Psoas muscle (tissue), 8 donors: ENCODE data around the gene NDRG4. TPM values are rescaled to one million over a fixed set of nuclear protein-coding genes. Genes with fewer than 3 reads are reported as not detected.

ENCODE experiments used
- ATAC-seq, 4 donors: fragments of 200-7000 bp; cut with Tn5 transposase; one replicate each; pipeline ENCODE4 v1.9.1; 2020; ENCODE audit warnings: moderate library complexity in 3 of 4, mild to moderate bottlenecking in 2 of 4
- DNase-seq, 2 donors: peaks; one replicate each; pipeline ENCODE4 v3.0.0-alpha.2; 2020
- H3K27ac ChIP-seq: fragments of 200-600 bp; one replicate; pipeline ENCODE4 v1.8.0; 2022
- H3K27me3 ChIP-seq, 3 donors: fragments of 200-600 bp in 1 of 3; one replicate each; pipeline versions ENCODE4 v1.6.1 to v1.8.0; 2013 to 2022; ENCODE audit warnings: low read length in 2 of 3, mild to moderate bottlenecking in 2 of 3, moderate library complexity in 1 of 3; ENCODE audit not compliant: insufficient read depth in 3 of 3
- H3K36me3 ChIP-seq, 2 donors: fragments of 200-600 bp in 1 of 2; one replicate each; pipeline versions ENCODE4 v1.6.1 to v1.8.0; 2013 to 2022; ENCODE audit warnings: low read depth in 1 of 2, mild to moderate bottlenecking in 1 of 2, moderate library complexity in 1 of 2; ENCODE audit not compliant: insufficient read depth in 1 of 2
- H3K4me1 ChIP-seq: fragments of 200-600 bp; one replicate; pipeline ENCODE4 v1.8.0; 2022
- H3K4me3 ChIP-seq: fragments of 200-600 bp; one replicate; pipeline ENCODE4 v1.8.0; 2022; ENCODE audit warnings: mild to moderate bottlenecking
- H3K9me3 ChIP-seq: fragments of 200-600 bp; one replicate; pipeline ENCODE4 v1.8.0; 2022
- WGBS, 3 donors: extraction: QIAGEN DNeasy Blood & Tissue Kit; methylation state at CpG; one replicate each; pipeline versions ENCODE4 v1.1.6 to v1.1.7; 2013; 5-methylcytosine and 5-hydroxymethylcytosine counted together
- intact Hi-C, 2 donors: fragments of 100-400 bp; cut with DNase I; formaldehyde crosslinking; loops; one replicate each; pipeline versions ENCODE4 v1.11.0 to v1.14.2; 2022
- polyA plus RNA-seq, 3 donors: library from polyadenylated mRNA; stranded (reverse); fragments of 200-250 nt; gene quantifications; one replicate each; pipeline ENCODE4 v1.2.3, GENCODE V29; 2013
- total RNA-seq, 4 donors: library from RNA; stranded (reverse); fragmentation: NEBNext Ultra II Directional in 2 of 4; extraction: Animal tissue kit (Norgen Biotek cat#: 25700) in 2 of 4; gene quantifications; one replicate each; pipeline versions ENCODE4 v1.2.1 to v1.2.4, GENCODE V29; 2021 to 2023
- TF ChIP-seq, protein P1 (sequence below): fragments of 200-600 bp; IDR thresholded peaks from one replicate; pipeline ENCODE4 v1.8.0; 2022; ENCODE audit warnings: antibody characterized with exemption
- donor health status: healthy with polysubstance abuse.
- donor health status: DM: no; HTN: no; CAD: no; lungs with moderate emphysema.
- donor health status: Bipolar disorder and iron deficiency.
- donor health status: healthy.
- donor health status: DM: yes; HTN: yes; CAD: no.
- donor health status: DM: no; HTN: no; CAD: no.
- donor health status: DM: no; HTN: no; CAD: no.
- donor health status: DM: yes; HTN: yes; CAD: no.

Gene NDRG4
- total and polyA plus RNA-seq, 7 donors: 1.7 to 12.3 (median 2.5) TPM

DNA sequence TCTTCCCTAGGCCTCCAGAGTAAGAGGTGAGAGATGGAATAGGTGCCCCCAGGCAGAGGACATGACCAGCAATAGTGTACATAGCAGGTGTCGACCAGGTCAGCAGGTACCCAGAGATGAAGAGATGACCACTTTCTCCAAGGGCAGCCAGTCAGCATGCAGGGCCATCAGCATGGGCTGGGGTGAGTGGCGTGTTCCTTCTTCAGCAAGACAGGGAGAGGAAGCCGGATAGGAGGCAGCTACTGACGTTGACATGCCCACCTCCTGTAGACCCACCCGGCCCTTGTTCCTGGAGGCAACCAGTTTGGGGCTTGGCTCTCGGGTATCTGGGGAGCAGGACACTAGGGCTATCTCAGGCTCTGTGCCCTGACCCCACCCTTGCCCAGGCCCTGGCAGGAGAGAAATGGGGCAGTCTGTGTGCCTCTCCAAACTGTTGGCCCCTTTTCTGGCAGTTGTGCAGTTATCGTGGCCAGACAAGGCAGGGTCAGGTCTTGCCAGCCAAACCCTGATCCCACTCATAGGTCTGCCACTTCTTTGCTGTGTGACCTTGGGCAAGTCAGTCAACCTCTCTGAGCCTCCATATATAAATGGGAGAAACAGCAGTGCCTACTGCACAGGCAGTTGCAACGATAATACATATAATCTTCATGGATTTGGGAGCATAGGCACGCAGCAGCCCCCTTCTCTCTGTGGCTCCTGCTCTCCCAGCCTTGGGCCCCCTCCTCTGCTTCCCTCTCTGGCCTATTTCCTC, 1.4 kb upstream of the NDRG4 start:
- intact Hi-C loops: no loop called here
- WGBS, 3 donors: 80 to 84% (median 82%) methylated on average over 9 of the region's 9 CpGs
- TF ChIP-seq, protein P1, sequence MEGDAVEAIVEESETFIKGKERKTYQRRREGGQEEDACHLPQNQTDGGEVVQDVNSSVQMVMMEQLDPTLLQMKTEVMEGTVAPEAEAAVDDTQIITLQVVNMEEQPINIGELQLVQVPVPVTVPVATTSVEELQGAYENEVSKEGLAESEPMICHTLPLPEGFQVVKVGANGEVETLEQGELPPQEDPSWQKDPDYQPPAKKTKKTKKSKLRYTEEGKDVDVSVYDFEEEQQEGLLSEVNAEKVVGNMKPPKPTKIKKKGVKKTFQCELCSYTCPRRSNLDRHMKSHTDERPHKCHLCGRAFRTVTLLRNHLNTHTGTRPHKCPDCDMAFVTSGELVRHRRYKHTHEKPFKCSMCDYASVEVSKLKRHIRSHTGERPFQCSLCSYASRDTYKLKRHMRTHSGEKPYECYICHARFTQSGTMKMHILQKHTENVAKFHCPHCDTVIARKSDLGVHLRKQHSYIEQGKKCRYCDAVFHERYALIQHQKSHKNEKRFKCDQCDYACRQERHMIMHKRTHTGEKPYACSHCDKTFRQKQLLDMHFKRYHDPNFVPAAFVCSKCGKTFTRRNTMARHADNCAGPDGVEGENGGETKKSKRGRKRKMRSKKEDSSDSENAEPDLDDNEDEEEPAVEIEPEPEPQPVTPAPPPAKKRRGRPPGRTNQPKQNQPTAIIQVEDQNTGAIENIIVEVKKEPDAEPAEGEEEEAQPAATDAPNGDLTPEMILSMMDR: no peak
- H3K27ac ChIP-seq: no peak overlapping the region
- no peak for ATAC-seq
- DNase-seq: no peak
- H3K4me3 ChIP-seq: no peak overlapping the region
- no peaks in the 10 kb centered on the region for H3K9me3 ChIP-seq
- H3K4me1 ChIP-seq: no peaks in the 10 kb centered on the region
- H3K36me3 ChIP-seq: no peaks in the 10 kb centered on the region
- peaks cover 0 to 20% (median 14%) of the 10 kb centered on the region in 3 donors for H3K27me3 ChIP-seq

DNA sequence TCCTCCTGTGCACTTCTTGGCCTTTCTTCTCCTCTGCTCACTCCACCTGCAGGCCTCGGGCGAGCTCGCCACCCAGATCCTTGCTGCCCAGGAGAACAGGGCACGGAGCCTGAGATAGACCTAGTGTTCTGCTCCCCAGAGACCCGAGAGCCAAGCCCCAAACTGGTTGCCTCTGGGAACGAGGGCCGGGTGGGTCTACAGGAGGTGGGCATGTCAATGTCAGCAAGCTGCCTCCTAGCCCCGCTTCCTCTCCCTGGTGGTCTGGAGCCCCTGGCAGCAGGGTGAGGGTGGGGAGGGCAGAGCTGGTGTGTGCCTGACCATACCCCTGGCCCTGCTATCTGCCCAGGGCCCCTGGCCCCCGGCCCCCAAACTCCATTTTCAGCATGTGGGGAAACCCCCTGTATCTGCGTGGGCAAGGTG, 841 bp upstream of the NDRG4 start:
- Histone ChIP-seq H3K4me3 (no peak overlapping the region), H3K36me3 (no peaks in the 10 kb centered on the region), H3K9me3 (no peaks in the 10 kb centered on the region), H3K27ac (no peak overlapping the region), H3K27me3 (peaks cover 0 to 20% (median 14%) of the 10 kb centered on the region in 3 donors), H3K4me1 (no peaks in the 10 kb centered on the region)
- TF ChIP-seq, protein P1: no peak
- DNase-seq: no peak
- no peak for ATAC-seq
- 76 to 88% (median 85%) methylated on average over 9 to 10 of the region's 10 CpGs for whole genome bisulfite sequencing, 3 donors
- intact Hi-C loops: no loop called here

DNA sequence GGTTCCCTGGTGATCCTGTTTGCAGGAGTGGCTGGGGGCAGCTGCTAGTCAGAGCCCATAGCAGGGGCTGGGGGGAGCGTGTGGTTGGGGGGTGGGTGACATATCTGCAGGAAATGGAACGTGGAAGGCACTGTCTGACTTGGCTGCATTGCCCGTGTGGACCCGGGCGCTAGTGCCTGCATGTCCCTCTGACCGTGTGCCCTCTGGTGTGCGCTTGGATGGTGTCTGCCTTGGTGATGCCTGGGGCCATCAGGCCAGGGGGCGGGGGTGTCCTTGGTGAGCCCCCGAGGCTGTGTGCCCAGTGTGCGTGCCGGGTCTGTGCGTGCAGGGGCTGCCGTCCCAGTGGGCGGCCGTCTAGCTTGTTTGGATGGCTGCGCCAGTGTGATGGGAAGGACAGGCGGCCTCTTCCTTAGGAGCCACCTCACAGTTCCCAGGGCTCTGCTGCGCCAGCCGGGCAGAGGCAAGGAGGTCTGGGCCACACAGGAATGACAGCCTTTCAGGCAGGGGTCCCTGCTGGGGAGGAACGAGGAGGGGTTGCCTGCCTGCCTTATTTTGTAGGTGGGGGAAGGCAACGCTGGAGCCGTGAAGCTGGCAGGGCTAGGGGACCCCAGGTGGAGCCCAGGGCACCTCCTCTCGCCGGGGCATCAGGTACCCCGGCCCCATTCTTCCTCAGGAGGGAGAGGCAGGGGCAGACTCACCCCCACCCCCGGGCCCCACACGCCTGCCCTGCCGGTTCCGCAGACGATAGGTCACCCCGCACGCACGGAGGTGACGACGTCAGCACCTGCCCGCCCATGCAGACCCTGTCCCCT, 693 bp downstream of the NDRG4 start:
- H3K4me1 ChIP-seq: no peaks in the 10 kb centered on the region
- ATAC-seq (peak in 1 of 4 donors; percentile 9), DNase-seq (peak in 1 of 2 donors; percentile 36)
- no peaks in the 10 kb centered on the region for H3K36me3 ChIP-seq
- intact Hi-C loops: no loop called here
- H3K27me3 ChIP-seq: peaks cover 0 to 20% (median 14%) of the 10 kb centered on the region in 3 donors
- no peak overlapping the region for H3K27ac ChIP-seq
- no peaks in the 10 kb centered on the region for H3K9me3 ChIP-seq
- WGBS, 3 donors: 17 to 30% (median 26%) methylated on average over 33 to 36 of the region's 36 CpGs
- H3K4me3 ChIP-seq: peak overlapping the region; percentile 48
- TF ChIP-seq, protein P1: no peak

DNA sequence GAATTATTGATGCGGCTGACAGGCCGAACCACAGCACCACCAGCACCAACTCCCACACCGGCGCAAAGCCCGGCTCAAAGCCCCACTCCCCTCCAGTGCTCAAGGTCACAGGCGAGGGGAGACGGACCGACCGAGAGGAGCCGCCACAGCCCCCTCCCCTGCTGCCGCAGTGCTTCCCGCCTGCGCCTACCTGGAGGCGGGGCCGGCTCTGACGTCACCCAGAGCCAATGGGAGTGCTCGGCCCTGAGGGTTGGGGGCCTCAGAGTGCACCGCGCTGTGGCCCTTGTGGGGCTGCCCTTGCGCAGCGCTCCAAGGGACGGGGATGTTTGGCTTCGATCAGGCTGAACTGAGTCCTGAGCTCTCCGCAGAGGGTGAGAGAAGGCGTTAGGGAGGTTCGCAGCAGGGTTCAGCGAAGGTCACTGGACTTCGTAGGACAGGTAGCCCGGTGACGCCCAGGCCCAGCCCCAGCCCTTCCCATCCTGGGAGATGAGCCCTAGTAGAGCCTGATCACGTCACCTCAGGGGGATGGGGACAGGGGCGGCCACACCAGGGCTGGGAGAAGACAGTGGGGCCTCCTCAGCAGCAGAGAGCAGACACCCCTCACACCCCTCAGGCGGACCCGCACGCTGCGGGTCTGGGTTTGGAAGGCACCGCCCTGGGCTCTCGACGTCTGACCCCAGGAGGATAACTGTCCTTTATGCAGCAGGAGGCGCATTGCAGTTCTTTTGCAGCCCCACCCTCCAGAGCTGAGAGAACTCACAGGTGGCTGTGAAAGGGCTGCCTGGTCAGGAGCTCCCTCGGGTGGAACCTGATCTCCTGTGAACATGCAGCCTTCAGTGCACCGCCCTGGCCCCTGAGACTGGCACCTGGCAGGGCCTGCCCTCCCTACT, 1.5 kb downstream of the NDRG4 start:
- Histone ChIP-seq H3K36me3 (no peaks in the 10 kb centered on the region), H3K9me3 (no peaks in the 10 kb centered on the region), H3K27me3 (peaks cover 0 to 20% (median 14%) of the 10 kb centered on the region in 3 donors), H3K27ac (no peak overlapping the region), H3K4me1 (no peaks in the 10 kb centered on the region), H3K4me3 (peak overlapping the region; percentile 48)
- TF ChIP-seq, protein P1: no peak
- DNase-seq (peak in 1 of 2 donors; percentile 57), ATAC-seq (peak in 2 of 4 donors; percentile 15 to 23)
- WGBS, 3 donors: 25 to 32% (median 29%) methylated on average over 41 to 42 of the region's 42 CpGs
- intact Hi-C loops: no loop called here
